Dedifferentiated amniotic fluid mesenchymal stem cell (primary cell): ENCODE measurements around the gene FNDC3B.

Experiments
- DNase-seq: peaks from one replicate; pipeline ENCODE4 v3.0.0-alpha.2; 2016; ENCODE audit errors: extremely low spot score

The FNDC3B gene

DNA sequence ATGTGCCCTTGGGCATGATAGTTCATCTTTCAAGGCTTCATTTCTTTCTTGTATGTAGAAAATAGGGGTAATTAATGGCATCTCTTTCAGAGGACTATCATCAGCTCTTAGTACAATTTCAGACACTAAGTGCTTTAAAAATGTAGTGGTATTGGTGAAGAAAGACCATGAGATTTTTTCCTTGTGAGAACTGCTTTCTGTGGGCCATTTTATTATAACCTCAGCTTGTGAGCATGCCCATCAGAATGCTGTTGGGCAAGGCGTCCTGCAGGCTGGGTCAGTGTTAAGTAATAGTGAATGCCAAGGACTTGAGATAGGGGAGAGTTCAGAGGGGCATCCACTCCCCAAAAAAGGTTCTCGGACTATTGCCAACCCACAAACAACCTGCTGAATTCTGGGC is 221.0 kb downstream of the FNDC3B start:
- no peak for DNase-seq

DNA sequence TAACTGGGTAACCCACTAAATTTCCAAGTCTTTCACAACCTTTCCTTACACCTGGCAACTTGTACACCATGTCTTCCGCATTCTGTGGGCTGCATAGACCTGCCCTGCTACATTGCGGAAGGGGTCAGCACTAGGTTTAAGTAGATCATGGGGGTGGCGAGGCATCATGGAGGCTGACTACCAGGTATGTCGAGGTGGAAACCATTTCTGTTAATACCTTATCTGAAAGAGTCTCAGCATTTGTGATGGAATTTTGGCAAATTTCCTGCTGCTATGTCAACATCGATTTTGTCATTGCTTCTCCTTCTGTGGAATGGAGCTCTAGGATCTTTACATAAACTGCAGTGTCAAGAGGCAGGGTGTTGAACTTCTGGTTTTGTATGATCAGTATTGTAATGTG is 221.7 kb downstream of the FNDC3B start:
- no peak for DNase-seq

DNA sequence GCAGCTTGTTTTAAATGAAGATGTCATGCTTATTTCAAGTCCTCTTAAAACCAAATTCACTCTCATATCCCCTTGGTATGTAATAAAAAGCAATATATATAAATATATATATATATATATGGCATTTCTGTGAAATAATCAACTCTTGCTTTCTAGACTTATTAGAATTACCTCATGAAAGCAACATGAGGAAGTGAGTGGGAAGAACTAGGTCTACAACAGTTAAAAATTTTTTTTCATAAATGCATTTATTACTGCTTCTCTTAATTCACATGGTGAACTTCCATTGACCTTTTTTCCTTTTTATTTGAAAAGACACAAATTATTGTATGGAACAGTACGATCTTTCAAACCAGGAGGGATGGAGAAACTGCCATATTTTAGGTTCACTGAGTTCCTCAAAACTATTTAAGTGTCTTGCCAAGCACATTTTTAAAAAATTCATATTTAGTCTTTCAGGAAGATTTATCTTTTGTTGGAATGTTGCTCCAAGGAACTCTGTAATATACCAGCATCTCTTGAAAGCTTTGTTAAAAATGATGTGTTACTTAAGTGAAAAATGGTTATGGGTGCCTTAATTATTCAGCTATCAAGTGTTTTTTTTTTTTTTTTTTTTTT is 223.7 kb downstream of the FNDC3B start:
- no peak for DNase-seq

DNA sequence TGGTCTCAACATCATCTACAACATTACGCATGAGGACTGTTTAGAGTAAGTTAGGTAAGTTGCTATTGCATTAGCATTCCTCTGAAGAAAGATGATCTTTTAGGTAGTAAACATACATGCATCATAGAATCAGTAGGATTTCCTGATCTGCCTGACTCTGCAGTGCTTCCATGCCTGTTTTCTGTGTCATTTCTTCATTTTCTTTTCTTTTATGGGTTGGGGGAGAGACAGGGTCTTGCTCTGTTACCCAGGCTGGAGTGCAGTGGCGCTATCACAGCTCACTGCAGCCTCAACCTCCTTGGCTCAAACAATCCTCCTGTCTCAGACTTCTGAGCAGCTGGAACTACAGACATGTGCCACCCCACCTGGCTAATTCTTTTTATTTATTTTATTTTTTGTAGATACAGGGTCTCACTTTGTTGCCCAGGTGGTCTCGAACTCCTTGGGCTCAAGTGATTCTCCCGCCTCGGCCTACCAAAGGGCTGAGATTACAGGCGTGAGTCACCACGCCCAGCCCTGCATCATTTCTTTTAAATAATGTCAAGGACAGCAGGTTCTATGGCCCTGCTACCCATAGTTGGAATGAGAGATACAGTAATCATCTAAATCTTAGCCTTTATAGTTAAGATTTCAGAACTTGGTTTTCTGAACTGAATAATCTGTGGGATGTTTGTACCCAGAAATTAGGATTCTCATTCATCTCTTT is 224.6 kb downstream of the FNDC3B start:
- DNase-seq, result no peak

GRCh38 chr3:172266103-172266502 is 226.7 kb downstream of the FNDC3B start:
- DNase-seq, result no peak

- DNase-seq, result no peak
Measured at GRCh38 chr3:172268425-172268824, 229.0 kb downstream of the FNDC3B start.

DNA sequence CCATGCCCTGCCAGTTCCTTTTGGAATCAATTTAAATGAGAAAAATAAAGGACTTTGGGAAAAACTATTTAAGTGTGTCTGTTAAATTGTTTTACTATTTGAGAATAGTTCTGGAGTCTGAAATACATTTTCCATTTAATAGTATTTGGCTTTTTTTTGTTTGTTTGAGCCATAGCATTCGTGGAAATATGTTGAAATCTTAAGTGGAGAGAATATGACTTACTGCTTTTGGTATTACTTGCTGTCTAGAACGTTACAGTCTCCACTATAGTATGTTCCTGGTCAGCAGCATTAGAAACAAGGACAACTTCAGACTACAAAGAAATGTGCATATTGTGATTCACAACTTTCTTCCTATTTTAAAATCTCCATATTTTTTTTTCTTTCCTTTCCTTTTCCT is 229.5 kb downstream of the FNDC3B start:
- DNase-seq, result no peak

DNA sequence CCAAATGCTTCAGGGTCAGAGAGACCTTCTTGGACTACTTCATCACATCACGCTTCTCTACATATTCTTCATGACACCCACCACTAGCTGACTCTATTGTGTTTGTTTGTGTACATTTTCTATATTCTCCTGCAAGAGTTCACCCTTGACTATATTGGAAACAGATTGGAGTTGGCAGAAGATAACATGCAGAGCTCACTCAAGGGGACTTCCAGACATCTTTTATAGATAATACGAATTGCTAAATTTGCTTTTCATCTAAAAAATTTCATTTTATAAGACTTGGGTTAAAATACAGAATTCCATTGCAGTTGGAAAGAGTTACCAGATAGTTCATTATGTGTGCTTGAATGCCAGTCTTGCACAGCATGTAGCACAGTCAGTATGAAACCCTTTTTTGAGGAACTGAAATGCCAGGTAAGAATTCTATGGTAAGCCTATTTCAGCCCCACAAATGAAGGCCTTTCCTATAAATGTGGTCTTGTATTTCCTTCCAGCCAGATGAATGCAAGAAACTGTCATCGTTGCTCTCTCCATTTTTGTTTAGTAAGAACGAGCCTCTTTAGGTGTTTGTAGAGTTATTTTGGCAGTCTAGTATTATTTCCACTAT is 231.3 kb downstream of the FNDC3B start:
- no peak for DNase-seq

DNA sequence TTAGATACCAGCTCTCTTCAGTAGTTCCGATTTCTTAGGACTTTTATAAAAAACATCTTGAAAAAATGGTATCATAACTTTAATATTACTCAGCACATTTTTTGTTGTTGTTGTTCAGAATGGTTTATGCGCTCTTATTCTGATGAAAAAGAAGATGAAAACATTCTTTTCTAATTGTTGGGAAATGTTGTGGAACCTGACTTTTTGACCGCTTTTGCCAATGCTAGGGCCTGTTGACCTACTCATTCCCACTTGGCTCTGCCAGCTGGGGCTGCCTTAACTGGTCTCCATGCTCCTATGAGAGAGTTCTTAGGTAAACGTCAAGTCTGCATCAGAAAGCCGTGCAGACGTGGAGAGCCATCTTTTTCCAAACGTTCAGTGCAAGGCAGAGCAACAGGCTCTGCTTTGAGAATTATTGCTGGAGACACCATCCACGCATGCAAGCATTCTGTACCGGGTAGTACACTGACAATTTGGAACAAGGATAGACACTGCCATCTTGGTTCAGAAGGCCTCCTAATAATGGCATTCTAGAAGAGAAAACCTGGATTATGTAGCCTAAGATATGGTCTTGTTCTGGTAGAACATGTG is 232.1 kb downstream of the FNDC3B start:
- no peak for DNase-seq

- DNase-seq, result no peak
Measured at GRCh38 chr3:172272698-172273097, 233.3 kb downstream of the FNDC3B start.

- DNase-seq, result no peak
Measured at GRCh38 chr3:172273378-172273777, 234.0 kb downstream of the FNDC3B start.

GRCh38 chr3:172274906-172275305 is 235.5 kb downstream of the FNDC3B start:
- no peak for DNase-seq

DNA sequence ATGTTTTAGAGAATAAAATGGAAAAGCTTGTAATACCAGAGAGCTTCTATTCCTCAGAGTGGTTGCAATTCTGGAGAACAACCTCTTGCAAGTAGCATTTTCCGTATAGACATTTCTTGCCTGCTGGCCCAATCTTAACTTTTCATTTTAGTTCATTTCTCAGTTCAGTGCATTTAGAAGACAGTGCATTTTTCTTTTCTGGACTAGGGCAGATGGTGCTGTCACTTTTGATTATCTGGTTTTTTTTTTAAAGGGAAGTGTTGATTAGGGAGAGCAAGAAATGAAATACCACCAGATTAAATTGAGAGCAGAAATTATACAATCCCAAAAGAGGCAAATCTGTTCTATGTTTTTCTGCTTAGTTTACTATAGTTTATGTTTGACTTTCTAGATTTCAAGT is 236.2 kb downstream of the FNDC3B start:
- no peak for DNase-seq

DNA sequence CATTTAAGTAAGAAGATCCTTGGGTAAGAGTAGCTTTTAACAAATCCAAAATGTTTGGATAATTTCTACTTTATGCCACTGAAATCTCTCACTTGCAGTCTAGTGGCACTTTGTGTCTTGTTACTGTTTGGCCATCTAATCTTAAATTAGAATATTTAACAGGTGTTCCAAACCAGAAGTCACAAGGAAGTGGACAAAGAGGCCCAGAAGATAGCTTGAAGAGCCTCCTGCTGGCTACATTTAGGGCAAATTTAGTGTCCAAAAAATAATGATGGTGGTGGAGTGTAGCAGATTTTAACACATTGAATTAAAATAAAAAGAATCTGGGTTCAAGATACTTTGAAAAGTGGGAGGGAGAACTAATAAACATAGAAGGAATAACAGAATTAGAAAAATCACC is 236.7 kb downstream of the FNDC3B start:
- no peak for DNase-seq

GRCh38 chr3:172277151-172277652 is 237.8 kb downstream of the FNDC3B start:
- DNase-seq, result no peak

- DNase-seq, result no peak
Measured at GRCh38 chr3:172279191-172279640, 239.8 kb downstream of the FNDC3B start.

DNA sequence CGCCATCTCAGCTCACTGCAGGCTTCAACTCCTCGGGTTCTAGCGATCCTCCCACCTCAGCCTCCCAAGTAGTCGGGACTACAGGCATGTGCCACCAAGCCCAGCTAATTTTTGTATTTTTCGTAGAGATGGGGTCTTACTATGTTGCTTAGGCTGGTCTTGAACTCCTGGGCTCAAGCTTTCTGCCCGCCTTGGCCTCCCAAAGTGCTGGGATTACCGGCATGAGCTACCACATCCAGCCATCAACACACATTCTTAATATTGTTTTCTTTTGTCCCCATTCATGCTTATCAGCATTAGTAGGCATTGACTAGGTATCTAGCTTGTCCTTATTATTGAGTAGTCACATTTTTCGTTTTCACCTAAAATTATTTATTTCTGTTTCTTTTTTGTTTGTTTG is 240.6 kb downstream of the FNDC3B start:
- no peak for DNase-seq

DNA sequence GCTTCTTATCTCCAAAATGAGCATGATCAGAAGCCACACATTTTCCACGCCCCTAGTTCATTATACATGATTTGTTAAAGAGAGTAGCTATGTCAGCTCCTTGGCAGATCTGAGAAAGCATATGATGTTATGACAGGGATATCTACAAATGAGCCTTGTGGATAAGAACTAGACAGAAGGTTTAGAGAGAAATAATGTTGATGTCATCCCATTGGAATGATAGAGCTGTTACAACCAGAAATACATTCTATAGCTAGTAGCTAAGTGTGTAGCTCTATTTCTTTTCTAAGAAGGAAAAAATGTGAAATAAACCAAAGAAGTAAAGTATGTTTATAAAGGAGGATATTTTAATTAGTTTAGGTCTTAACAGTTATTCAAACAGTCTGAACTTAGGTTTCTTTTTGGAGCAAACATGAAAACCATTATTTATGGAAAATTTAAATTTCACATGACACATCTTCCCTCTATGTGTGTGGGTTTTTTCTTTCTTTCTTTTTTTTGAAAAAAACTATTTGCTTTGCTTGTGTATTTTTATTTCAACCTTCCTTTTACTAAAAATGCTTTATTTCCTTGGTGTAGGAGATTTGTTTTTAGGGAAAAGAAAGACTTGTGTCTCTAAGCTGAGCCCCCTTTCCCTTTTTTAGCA is 241.2 kb downstream of the FNDC3B start:
- peak; percentile 87 for DNase-seq

- DNase-seq, result no peak
Measured at GRCh38 chr3:172281884-172282283, 242.5 kb downstream of the FNDC3B start.

GRCh38 chr3:172282850-172283249 is 243.5 kb downstream of the FNDC3B start:
- no peak for DNase-seq

DNA sequence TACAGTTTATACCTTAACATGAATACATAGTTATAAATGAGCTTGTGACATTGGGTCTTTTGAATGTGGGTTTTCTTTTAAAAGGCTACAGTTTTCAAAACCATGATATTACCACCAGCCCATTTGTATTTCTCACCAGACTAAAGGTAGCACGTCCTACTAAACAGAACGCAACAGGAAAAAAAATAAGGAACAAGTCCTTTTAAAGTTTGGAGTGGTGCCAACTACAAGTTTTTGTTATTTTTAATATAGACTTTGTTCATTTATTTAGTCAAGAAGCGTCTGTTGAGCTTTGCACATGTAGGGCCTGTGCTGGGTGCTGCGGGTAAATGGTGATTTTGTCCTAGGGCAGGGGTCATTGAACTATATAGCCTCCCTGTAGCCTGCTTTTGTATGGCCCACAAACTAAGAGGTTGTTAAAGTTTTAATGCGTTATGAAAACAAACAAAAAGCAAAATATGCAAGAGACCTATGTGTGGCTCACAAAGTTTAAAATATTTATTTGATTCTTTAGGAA is 244.5 kb downstream of the FNDC3B start:
- DNase-seq, result no peak

- no peak for DNase-seq
Measured at GRCh38 chr3:172285844-172286243, 246.5 kb downstream of the FNDC3B start.
